IMR-90 (cell line): ENCODE measurements around the gene KPNA2. TPM values are rescaled to one million over a fixed set of nuclear protein-coding genes. Genes with fewer than 3 reads are reported as not detected.
"Not testable (repeated sequence)": the region's sequence is repeated elsewhere in the genome, so short reads cannot be mapped to it uniquely, and the experiment has no call there.

Experiments used
- ATAC-seq: fragments of 200-7000 bp; cut with Tn5 transposase; 2 replicates; pipeline ENCODE4 v1.9.1; 2020; ENCODE audit warnings: low read depth, mild to moderate bottlenecking, moderate library complexity
- BruUV-seq: library from RNA; stranded (reverse); fragments of 400-500 nt; replicated peaks from 2 replicates; lab custom pipeline; 2021; lab: Mats Ljungman, UMichigan
- CTCF ChIA-PET: fragments of 300-600 bp; formaldehyde crosslinking; extraction: SDS; loops from one replicate; lab custom pipeline; 2021; ENCODE audit warnings: antibody characterized with exemption; lab: Yijun Ruan, JAX
- POLR2A ChIA-PET: fragments of 300-600 bp; sonication (Branson Sonifier 250); formaldehyde crosslinking; loops from one replicate; lab custom pipeline; 2022; ENCODE audit warnings: antibody characterized with exemption; ENCODE audit not compliant: unreplicated experiment; lab: Charles Lee
- DNase-seq: peaks from one replicate; pipeline ENCODE4 v3.0.0; 2013
- H2AFZ ChIP-seq: replicated peaks from 2 replicates; pipeline ENCODE3; 2013; ENCODE audit warnings: low read length, mild to moderate bottlenecking; ENCODE audit not compliant: poor library complexity
- H2AK5ac ChIP-seq: 2 replicates; pipeline ENCODE4 v1.6.1; 2013; ENCODE audit warnings: low read depth, low read length, inconsistent platforms
- H2AK9ac ChIP-seq: replicated peaks from 2 replicates; pipeline ENCODE3; 2013; ENCODE audit warnings: mild to moderate bottlenecking, low read depth, low read length, moderate library complexity; ENCODE audit not compliant: poor library complexity
- H2BK120ac ChIP-seq: 2 replicates; pipeline ENCODE4 v1.6.1; 2013; ENCODE audit warnings: low read depth, low read length, inconsistent platforms
- H2BK15ac ChIP-seq: 3 replicates; pipeline ENCODE4 v1.6.1; 2013; ENCODE audit warnings: low read depth, low read length, inconsistent platforms
- H2BK20ac ChIP-seq: 2 replicates; pipeline ENCODE4 v1.6.1; 2013; ENCODE audit warnings: low read depth, mild to moderate bottlenecking, inconsistent platforms, low read length, moderate library complexity
- H2BK5ac ChIP-seq: 2 replicates; pipeline ENCODE4 v1.6.1; 2013; ENCODE audit warnings: mild to moderate bottlenecking, low read depth, low read length, inconsistent platforms; ENCODE audit not compliant: poor library complexity, severe bottlenecking
- H3K14ac ChIP-seq: replicated peaks from 2 replicates; pipeline ENCODE4 v1.6.1; 2013; ENCODE audit warnings: low read depth, low read length, inconsistent platforms
- H3K18ac ChIP-seq: 2 replicates; pipeline ENCODE4 v1.6.1; 2013; ENCODE audit warnings: low read depth, low read length, control low read depth
- H3K23ac ChIP-seq: 2 replicates; pipeline ENCODE4 v1.6.1; 2013; ENCODE audit warnings: low read depth, low read length, inconsistent platforms
- H3K27ac ChIP-seq: 2 replicates; pipeline ENCODE4 v1.5.1; 2013; ENCODE audit warnings: mild to moderate bottlenecking, control low read depth, low read length; ENCODE audit not compliant: insufficient read depth
- H3K27me3 ChIP-seq: 2 replicates; pipeline ENCODE4 v1.6.1; 2013; ENCODE audit warnings: low read length; ENCODE audit not compliant: control insufficient read depth, insufficient read depth
- H3K36me3 ChIP-seq: 2 replicates; pipeline ENCODE4 v1.6.1; 2013; ENCODE audit warnings: low read length, mixed read lengths; ENCODE audit not compliant: control insufficient read depth, insufficient read depth
- H3K4ac ChIP-seq: 2 replicates; pipeline ENCODE4 v1.6.1; 2013; ENCODE audit warnings: low read depth, low read length, inconsistent platforms
- H3K4me1 ChIP-seq: 2 replicates; pipeline ENCODE4 v1.6.1; 2013; ENCODE audit warnings: low read length, mixed read lengths; ENCODE audit not compliant: control insufficient read depth, insufficient read depth
- H3K4me2 ChIP-seq: 2 replicates; pipeline ENCODE4 v1.6.1; 2013; ENCODE audit warnings: low read depth, mild to moderate bottlenecking, control low read depth, low read length, moderate library complexity
- H3K4me3 ChIP-seq: 2 replicates; pipeline ENCODE4 v1.5.1; 2013; ENCODE audit warnings: low read depth, mild to moderate bottlenecking, control low read depth, low read length, moderate library complexity; ENCODE audit not compliant: insufficient read depth
- H3K56ac ChIP-seq: 2 replicates; pipeline ENCODE4 v1.6.1; 2013; ENCODE audit warnings: low read length, inconsistent platforms; ENCODE audit not compliant: insufficient read depth; ENCODE audit errors: extremely low read depth
- H3K79me1 ChIP-seq, 2 experiments: 2 replicates each; pipeline ENCODE4 v1.6.1; 2013; ENCODE audit warnings: low read length in 2 of 2, inconsistent platforms in 1 of 2, low read depth in 1 of 2
- H3K9ac ChIP-seq: 2 replicates; pipeline ENCODE4 v1.6.1; 2013; ENCODE audit warnings: low read depth, low read length, control low read depth
- H3K9me1 ChIP-seq: 2 replicates; pipeline ENCODE4 v1.6.1; 2013; ENCODE audit warnings: low read length, inconsistent platforms; ENCODE audit not compliant: insufficient read depth
- H3K9me3 ChIP-seq: 2 replicates; pipeline ENCODE4 v1.6.1; 2013; ENCODE audit warnings: low read length; ENCODE audit not compliant: control insufficient read depth, insufficient read depth
- H4K20me1 ChIP-seq: 2 replicates; pipeline ENCODE4 v1.6.1; 2013; ENCODE audit warnings: low read length, inconsistent platforms; ENCODE audit not compliant: insufficient read depth
- H4K5ac ChIP-seq: 2 replicates; pipeline ENCODE4 v1.6.1; 2013; ENCODE audit warnings: mild to moderate bottlenecking, low read depth, low read length, control low read depth
- H4K8ac ChIP-seq, 2 experiments: 2 replicates each; pipeline ENCODE4 v1.6.1; 2013; ENCODE audit warnings: low read depth in 2 of 2, low read length in 2 of 2, control low read depth in 1 of 2, inconsistent platforms in 1 of 2
- H4K91ac ChIP-seq: 2 replicates; pipeline ENCODE4 v1.6.1; 2013; ENCODE audit warnings: low read depth, low read length, inconsistent platforms; ENCODE audit not compliant: insufficient read depth
- CHD1 ChIP-seq: IDR thresholded peaks from 2 replicates; pipeline ENCODE4 v1.6.1; 2012; ENCODE audit warnings: low read depth, low read length, improper control_type of control experiment
- CTCF ChIP-seq: conservative IDR thresholded peaks from 2 replicates; pipeline ENCODE4 v1.5.1; 2012; ENCODE audit warnings: mild to moderate bottlenecking, low read depth, low read length, improper control_type of control experiment
- FOS ChIP-seq: fragments of 150-350 bp; IDR thresholded peaks from 2 replicates; pipeline ENCODE4 v1.6.1; 2016; ENCODE audit warnings: low read depth, low read length
- MAFK ChIP-seq: IDR thresholded peaks from 2 replicates; pipeline ENCODE4 v1.6.1; 2012; ENCODE audit warnings: low read depth, low read length, improper control_type of control experiment
- POLR2A ChIP-seq: IDR thresholded peaks from 2 replicates; pipeline ENCODE4 v1.6.1; 2012; ENCODE audit warnings: mild to moderate bottlenecking, low read depth, low read length
- RAD21 ChIP-seq: IDR thresholded peaks from 2 replicates; pipeline ENCODE4 v1.6.1; 2012; ENCODE audit warnings: low read length, improper control_type of control experiment
- RCOR1 ChIP-seq: IDR thresholded peaks from 2 replicates; pipeline ENCODE4 v1.6.1; 2012; ENCODE audit warnings: mild to moderate bottlenecking, low read length, improper control_type of control experiment; ENCODE audit not compliant: insufficient replicate concordance
- WGBS, 2 experiments: methylation state at CpG; one replicate each; pipeline versions ENCODE4 v1.1.5 to v1.1.7; 2013; ENCODE audit warnings: missing lambda C conversion rate in 2 of 2; ENCODE audit not compliant: insufficient read length in 1 of 2; ENCODE audit errors: extremely low coverage in 2 of 2; 5-methylcytosine and 5-hydroxymethylcytosine counted together
- dilution Hi-C: fragments of 300-500 bp; cut with HindIII; formaldehyde crosslinking; loops from one replicate; pipeline ENCODE4 v1.14.3; 2018; ENCODE audit warnings: low sequenced_read_pairs; ENCODE audit not compliant: unreplicated experiment
- in situ Hi-C: fragments of 300-500 bp; cut with MboI; formaldehyde crosslinking; loops from 3 replicates; pipeline ENCODE4 v1.14.3; 2019; ENCODE audit warnings: low sequenced_read_pairs, inconsistent platforms, mixed read lengths
- intact Hi-C: fragments of 100-400 bp; cut with micrococcal nuclease; formaldehyde crosslinking; loops from 2 replicates; pipeline ENCODE4 v1.10.0; 2022
- polyA plus RNA-seq, 3 experiments: library from polyadenylated mRNA; depleted of rRNA; stranded (reverse); fragments of >200 nt; gene quantifications; 2 replicates each; pipeline ENCODE4 v1.2.3, GENCODE V29; 2012; ENCODE audit warnings: low replicate concordance in 1 of 3
- total RNA-seq: library from RNA; depleted of rRNA; stranded (reverse); fragments of >200 nt; gene quantifications from 2 replicates; pipeline ENCODE4 v1.2.3, GENCODE V29; 2012

The KPNA2 gene
- total and polyA plus RNA-seq, 2 of the 4 experiments (the other 2 are of a cell fraction): 135 to 262 TPM

DNA sequence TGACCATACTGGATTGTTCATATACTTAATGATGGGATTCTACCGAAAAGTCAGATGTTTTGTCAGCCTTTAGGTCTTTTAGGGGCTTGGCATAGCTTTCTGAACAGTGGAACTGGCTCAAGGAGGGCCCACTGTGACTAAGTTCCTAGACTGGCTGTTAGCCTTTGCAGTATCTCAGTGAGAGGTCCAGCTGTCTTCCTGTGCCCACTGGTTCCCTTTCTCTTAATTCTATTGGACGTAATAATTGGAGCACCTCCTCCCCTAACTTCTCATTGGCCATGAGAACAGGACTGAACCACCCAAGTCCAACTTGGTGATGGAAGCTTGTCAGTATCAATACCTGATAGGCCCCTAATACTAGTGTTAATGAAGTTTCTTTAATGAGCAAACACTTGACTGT is 13.5 kb downstream of the KPNA2 start:
- Histone ChIP-seq H3K27me3 (no peaks in the 10 kb centered on the region), H3K4me2 (no peak overlapping the region), H2AFZ (no peak overlapping the region), H2BK20ac (no peak overlapping the region), H4K5ac (no peak overlapping the region), H4K91ac (no peak overlapping the region), H3K27ac (no peak overlapping the region), H2AK5ac (no peak overlapping the region), H3K9me1 (peaks cover 9% of the 10 kb centered on the region), H3K4me3 (no peak overlapping the region), H3K4ac (no peak overlapping the region), H3K36me3 (peaks cover 15% of the 10 kb centered on the region), H2BK120ac (no peak overlapping the region), H2BK15ac (no peak overlapping the region), H4K20me1 (no peaks in the 10 kb centered on the region), H3K9ac (no peak overlapping the region), H2BK5ac (no peak overlapping the region), H3K4me1 (peaks cover 7% of the 10 kb centered on the region), H3K18ac (no peak overlapping the region), H4K8ac (no peak overlapping the region), H3K56ac (no peak overlapping the region), H3K23ac (no peak overlapping the region), H3K9me3 (no peaks in the 10 kb centered on the region), H2AK9ac (no peak overlapping the region), H3K79me1 (peaks cover 4 to 13% of the 10 kb centered on the region in 2 experiments; a peak in 3 of 4 replicates), H3K14ac (0 out of 2 replicates have a peak overlapping the region, but pooled peaks have one; percentile 13)
- intact Hi-C loops: no loop called here
- no TSS peak for BruUV-seq
- DNase-seq: no peak
- ATAC-seq: peak; percentile 41; the same call in 1 of the 2 replicates
- WGBS, 2 experiments: no CpG with 5 or more reads among the region's 2 CpGs
- CTCF ChIA-PET: interaction anchor here (0.7 kb wide), 1 partner anchor 54 kb away, joined by 4 read pairs; no protein-coding TSS in a partner anchor
- TF ChIP-seq RCOR1: no peak
- TF ChIP-seq CHD1: no peak
- no peak for TF ChIP-seq RAD21
- no peak for TF ChIP-seq MAFK
- no peak for TF ChIP-seq FOS
- no peak for TF ChIP-seq CTCF
- TF ChIP-seq POLR2A: no peak
- in situ Hi-C loops: no loop called here
- dilution Hi-C loops: no loop called here
- POLR2A ChIA-PET: no interaction called here

GRCh38 chr17:68049812-68050437 is 14.4 kb downstream of the KPNA2 start:
- dilution Hi-C loops, H2AK9ac ChIP-seq, H4K8ac ChIP-seq, H3K14ac ChIP-seq, H4K20me1 ChIP-seq, H2BK15ac ChIP-seq, H3K4me2 ChIP-seq, in situ Hi-C loops, H3K56ac ChIP-seq, H3K4me3 ChIP-seq, H2AFZ ChIP-seq, H3K23ac ChIP-seq, CTCF ChIA-PET, H3K9ac ChIP-seq, H3K18ac ChIP-seq, BruUV-seq, H4K5ac ChIP-seq, H4K91ac ChIP-seq, H2BK120ac ChIP-seq, ATAC-seq, H3K9me3 ChIP-seq, H3K4ac ChIP-seq, H3K27ac ChIP-seq, H3K27me3 ChIP-seq, H3K79me1 ChIP-seq, DNase-seq, H2AK5ac ChIP-seq, H2BK20ac ChIP-seq, intact Hi-C loops, H2BK5ac ChIP-seq, POLR2A ChIA-PET, H3K36me3 ChIP-seq, H3K9me1 ChIP-seq: not testable (repeated sequence)
- H3K4me1 ChIP-seq: peaks cover 11% of the 10 kb centered on the region
- WGBS, 2 experiments: 62% methylated on average over 1 of the region's 4 CpGs; no CpG with 5 or more reads in 1 of the 2 experiments
